Gastrocnemius medialis (tissue), 4 donors: ENCODE data around the gene ALK. TPM values are rescaled to one million over a fixed set of nuclear protein-coding genes. Genes with fewer than 3 reads are reported as not detected.

ENCODE experiments used
- ATAC-seq, 2 donors: fragments of 150-250 bp; one replicate each; pipeline ENCODE4 v1.9.1; 2016
- DNase-seq, 2 donors: peaks; one replicate each; pipeline ENCODE4 v3.0.0-alpha.2; 2019
- H3K27ac ChIP-seq, 4 donors: fragments of 200-600 bp; sonication (generic); 1 replicate in 1 of 4; 2 replicates in 3 of 4; pipeline ENCODE4 v1.5.1; 2016 to 2018; ENCODE audit warnings: mild to moderate bottlenecking in 2 of 4, moderate library complexity in 1 of 4
- H3K27me3 ChIP-seq, 3 donors: fragments of 200-600 bp; sonication (generic) in 2 of 3; 1 replicate in 1 of 3; 2 replicates in 2 of 3; pipeline versions ENCODE4 v1.5.1 to v1.6.0; 2016 to 2019; ENCODE audit warnings: mild to moderate bottlenecking in 1 of 3, moderate library complexity in 1 of 3
- H3K36me3 ChIP-seq, 2 donors: fragments of 200-600 bp; sonication (generic) in 1 of 2; one replicate each; pipeline ENCODE4 v1.5.1; 2017 to 2018
- H3K4me1 ChIP-seq, 2 donors: fragments of 200-600 bp; sonication (generic) in 1 of 2; one replicate each; pipeline ENCODE4 v1.5.1; 2016 to 2017; ENCODE audit warnings: mild to moderate bottlenecking in 2 of 2
- H3K4me3 ChIP-seq, 4 donors: fragments of 200-600 bp; sonication (generic) in 3 of 4; 1 replicate in 1 of 4; 2 replicates in 3 of 4; pipeline ENCODE4 v1.5.1; 2016 to 2019; ENCODE audit warnings: mild to moderate bottlenecking in 2 of 4
- H3K9me3 ChIP-seq, 3 donors: fragments of 200-600 bp; sonication (generic) in 2 of 3; 1 replicate in 1 of 3; 2 replicates in 2 of 3; pipeline ENCODE4 v1.5.1; 2016 to 2019
- CTCF ChIP-seq, 5 experiments: fragments of 450-650 bp in 3 of 5; fragments of 200-600 bp in 2 of 5; sonication (generic) in 2 of 5; IDR thresholded peaks in 4 of 5; conservative IDR thresholded peaks in 1 of 5; 1 replicate in 4 of 5; 2 replicates in 1 of 5; pipeline ENCODE4 v1.5.1; 2016 to 2019; ENCODE audit warnings: antibody characterized with exemption in 5 of 5, mild to moderate bottlenecking in 3 of 5, moderate library complexity in 3 of 5
- POLR2A ChIP-seq, 2 donors: fragments of 450-650 bp; IDR thresholded peaks; one replicate each; pipeline ENCODE4 v1.6.1; 2017; ENCODE audit warnings: antibody characterized with exemption in 2 of 2, mild to moderate bottlenecking in 2 of 2, moderate library complexity in 2 of 2
- in situ Hi-C, 4 donors: fragments of 200-750 bp; cut with MboI; loops; one replicate each; pipeline versions ENCODE4 v1.15.0 to v1.8.0; 2017; ENCODE audit warnings: low sequenced_read_pairs in 4 of 4
- intact Hi-C: fragments of 100-400 bp; cut with DNase I; formaldehyde crosslinking; loops from one replicate; pipeline ENCODE4 v1.15.1; 2023; ENCODE audit warnings: low total_unique reads
- total RNA-seq, 4 donors: library from RNA; depleted of rRNA; stranded (reverse); fragments of >200 nt; gene quantifications; one replicate each; pipeline versions ENCODE4 v1.1.0 to v1.2.3, GENCODE V29; 2016

The ALK gene
- total RNA-seq, 4 donors from 2014 or later, result not detected

- no peaks in the 10 kb centered on the region for H3K9me3 ChIP-seq
- H3K27ac ChIP-seq, result no peak overlapping the region
- DNase-seq (no peak), ATAC-seq (no peak)
- no peak overlapping the region for H3K4me3 ChIP-seq
- no peaks in the 10 kb centered on the region for H3K27me3 ChIP-seq
- intact Hi-C loops, result no loop called here
- H3K36me3 ChIP-seq, result no peaks in the 10 kb centered on the region
- TF ChIP-seq CTCF (IDR thresholded peaks at IDR 0.05 in 4 of 5, conservative IDR thresholded peaks at IDR 0.05 in 1 of 5), result no peak
- TF ChIP-seq POLR2A (IDR thresholded peaks at IDR 0.05), result no peak
- in situ Hi-C loops, result no loop called here
- no peaks in the 10 kb centered on the region for H3K4me1 ChIP-seq
Measured at GRCh38 chr2:29393676-29394075, 527.7 kb downstream of the ALK start.

GRCh38 chr2:29392774-29393173 lies 528.6 kb downstream of the ALK start:
- Histone ChIP-seq H3K27me3 (no peaks in the 10 kb centered on the region), H3K9me3 (no peaks in the 10 kb centered on the region), H3K36me3 (no peaks in the 10 kb centered on the region), H3K4me3 (no peak overlapping the region), H3K4me1 (no peaks in the 10 kb centered on the region), H3K27ac (no peak overlapping the region)
- ATAC-seq, result no peak
- in situ Hi-C loops (no loop called here), intact Hi-C loops (no loop called here)
- TF ChIP-seq CTCF (IDR thresholded peaks at IDR 0.05 in 4 of 5, conservative IDR thresholded peaks at IDR 0.05 in 1 of 5) (no peak), POLR2A (IDR thresholded peaks at IDR 0.05) (no peak)
- DNase-seq, result no peak

- DNase-seq (no peak), ATAC-seq (peak in 1 of 2 donors; percentile 69)
- H3K36me3 ChIP-seq, result no peaks in the 10 kb centered on the region
- no peak for TF ChIP-seq POLR2A (IDR thresholded peaks at IDR 0.05)
- TF ChIP-seq CTCF (IDR thresholded peaks at IDR 0.05 in 4 of 5, conservative IDR thresholded peaks at IDR 0.05 in 1 of 5), result no peak
- H3K27me3 ChIP-seq, result no peaks in the 10 kb centered on the region
- no peak overlapping the region for H3K4me3 ChIP-seq
- H3K4me1 ChIP-seq, result no peaks in the 10 kb centered on the region
- H3K27ac ChIP-seq, result no peak overlapping the region
- in situ Hi-C loops (no loop called here), intact Hi-C loops (no loop called here)
- no peaks in the 10 kb centered on the region for H3K9me3 ChIP-seq
Measured at GRCh38 chr2:29390136-29390535, 531.2 kb downstream of the ALK start.

- intact Hi-C loops, result no loop called here
- Histone ChIP-seq H3K4me1 (no peaks in the 10 kb centered on the region), H3K4me3 (no peak overlapping the region), H3K27ac (no peak overlapping the region), H3K36me3 (no peaks in the 10 kb centered on the region), H3K9me3 (no peaks in the 10 kb centered on the region), H3K27me3 (no peaks in the 10 kb centered on the region)
- DNase-seq (no peak), ATAC-seq (no peak)
- TF ChIP-seq POLR2A (IDR thresholded peaks at IDR 0.05) (no peak), CTCF (IDR thresholded peaks at IDR 0.05 in 4 of 5, conservative IDR thresholded peaks at IDR 0.05 in 1 of 5) (no peak)
- in situ Hi-C loops, result no loop called here
Measured at GRCh38 chr2:29389686-29390085, 531.7 kb downstream of the ALK start.

- intact Hi-C loops, result no loop called here
- in situ Hi-C loops, result no loop called here
- H3K4me1 ChIP-seq, result no peaks in the 10 kb centered on the region
- no peaks in the 10 kb centered on the region for H3K9me3 ChIP-seq
- ATAC-seq (peak; percentile 59 to 62), DNase-seq (no peak)
- H3K27me3 ChIP-seq, result no peaks in the 10 kb centered on the region
- no peaks in the 10 kb centered on the region for H3K36me3 ChIP-seq
- no peak for TF ChIP-seq CTCF (IDR thresholded peaks at IDR 0.05 in 4 of 5, conservative IDR thresholded peaks at IDR 0.05 in 1 of 5)
- TF ChIP-seq POLR2A (IDR thresholded peaks at IDR 0.05), result no peak
- no peak overlapping the region for H3K4me3 ChIP-seq
- H3K27ac ChIP-seq, result no peak overlapping the region
Measured at GRCh38 chr2:29388071-29388470, 533.3 kb downstream of the ALK start.
